ENCODE measurements around the gene DIO1.
A peak's percentile ranks its signal among the peaks of the same experiment; 100 is the strongest.

DIO1 gene

DNA sequence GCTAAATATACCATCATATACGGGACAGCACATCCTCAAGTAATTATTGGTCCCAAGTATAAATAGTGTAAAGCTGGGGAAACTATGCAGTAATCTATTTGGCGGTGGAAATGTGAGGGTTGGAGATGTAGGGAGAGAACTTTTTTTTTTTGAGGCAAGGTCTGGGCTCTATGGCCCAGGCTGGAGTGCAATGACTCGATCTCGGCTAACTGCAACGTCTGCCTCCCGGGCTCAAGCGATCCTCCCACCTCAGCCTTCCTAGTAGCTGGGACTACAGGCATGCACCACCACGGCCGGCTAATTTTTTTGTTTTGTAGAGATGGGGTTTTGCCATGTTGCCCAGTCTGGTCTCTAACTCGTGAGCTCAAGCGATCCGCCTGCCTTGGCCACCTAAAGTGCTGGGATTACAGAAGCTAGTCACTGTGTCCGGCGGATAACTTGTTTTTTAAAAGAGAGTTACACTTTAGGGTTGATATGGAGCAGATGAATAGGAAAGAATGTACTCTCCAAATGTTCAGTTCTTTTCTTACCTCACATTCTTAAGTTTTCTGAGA is 49.6 kb downstream of the DIO1 start:
- DNase-seq = no peak

DNA sequence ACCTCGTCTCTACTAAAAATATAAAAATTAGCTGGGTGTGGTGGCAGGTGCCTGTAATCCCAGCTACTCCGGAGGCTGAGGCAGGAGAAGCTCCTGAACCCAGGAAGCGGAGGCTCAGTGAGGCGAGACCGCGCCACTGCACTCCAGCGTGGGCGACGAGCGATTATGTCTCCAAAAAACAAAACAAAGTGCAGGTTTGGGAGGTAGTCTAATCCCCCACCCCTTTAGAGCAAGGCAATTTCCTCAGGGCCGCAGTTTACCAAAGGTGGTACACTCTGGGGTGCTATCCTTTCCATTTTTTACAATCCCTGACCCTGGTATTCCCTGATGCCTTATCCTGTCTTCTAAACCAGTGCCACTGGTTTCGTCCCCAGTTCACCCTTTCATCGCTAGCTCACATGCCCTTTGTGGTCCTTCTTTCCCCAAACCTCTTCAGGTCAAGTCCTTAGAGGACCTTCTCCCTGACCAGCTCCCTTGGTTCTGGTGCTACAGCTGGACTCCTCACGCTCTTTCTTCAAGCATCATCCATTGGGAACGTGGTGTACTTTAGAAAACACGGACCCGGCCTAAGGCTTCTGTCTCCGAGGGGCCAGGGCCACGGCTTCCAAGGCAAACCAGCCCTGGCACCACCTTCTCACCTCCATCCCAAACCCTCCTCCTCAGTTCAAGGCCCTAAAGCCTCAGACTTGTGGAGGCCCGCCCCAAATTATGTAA is 50.6 kb downstream of the DIO1 start:
- DNase-seq = no peak

DNA sequence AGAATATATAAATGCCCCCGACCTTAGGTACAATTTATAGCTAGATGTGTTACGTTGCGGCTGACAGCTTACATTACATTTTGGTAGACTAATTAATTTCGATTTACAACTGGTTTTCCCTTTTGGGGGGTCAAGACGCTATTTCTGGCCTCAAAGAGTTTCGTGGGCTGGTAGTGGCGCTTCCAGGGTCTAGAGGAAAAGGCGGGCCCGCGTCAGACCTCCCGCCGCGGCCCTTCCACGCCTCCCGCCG is 51.1 kb downstream of the DIO1 start:
- DNase-seq = peak in 1 of 6 experiments; percentile 59

- peak; percentile 96 to 100 (median 98) for DNase-seq
Observed at GRCh38 chr1:53945433-53946251, 51.7 kb downstream of the DIO1 start, which contains the start of gene IFT25. Gene IFT25, minus strand, starts transcription at chr1:53945699. Its CDS starts 5,617 bp downstream, at chr1:53940082.

DNA sequence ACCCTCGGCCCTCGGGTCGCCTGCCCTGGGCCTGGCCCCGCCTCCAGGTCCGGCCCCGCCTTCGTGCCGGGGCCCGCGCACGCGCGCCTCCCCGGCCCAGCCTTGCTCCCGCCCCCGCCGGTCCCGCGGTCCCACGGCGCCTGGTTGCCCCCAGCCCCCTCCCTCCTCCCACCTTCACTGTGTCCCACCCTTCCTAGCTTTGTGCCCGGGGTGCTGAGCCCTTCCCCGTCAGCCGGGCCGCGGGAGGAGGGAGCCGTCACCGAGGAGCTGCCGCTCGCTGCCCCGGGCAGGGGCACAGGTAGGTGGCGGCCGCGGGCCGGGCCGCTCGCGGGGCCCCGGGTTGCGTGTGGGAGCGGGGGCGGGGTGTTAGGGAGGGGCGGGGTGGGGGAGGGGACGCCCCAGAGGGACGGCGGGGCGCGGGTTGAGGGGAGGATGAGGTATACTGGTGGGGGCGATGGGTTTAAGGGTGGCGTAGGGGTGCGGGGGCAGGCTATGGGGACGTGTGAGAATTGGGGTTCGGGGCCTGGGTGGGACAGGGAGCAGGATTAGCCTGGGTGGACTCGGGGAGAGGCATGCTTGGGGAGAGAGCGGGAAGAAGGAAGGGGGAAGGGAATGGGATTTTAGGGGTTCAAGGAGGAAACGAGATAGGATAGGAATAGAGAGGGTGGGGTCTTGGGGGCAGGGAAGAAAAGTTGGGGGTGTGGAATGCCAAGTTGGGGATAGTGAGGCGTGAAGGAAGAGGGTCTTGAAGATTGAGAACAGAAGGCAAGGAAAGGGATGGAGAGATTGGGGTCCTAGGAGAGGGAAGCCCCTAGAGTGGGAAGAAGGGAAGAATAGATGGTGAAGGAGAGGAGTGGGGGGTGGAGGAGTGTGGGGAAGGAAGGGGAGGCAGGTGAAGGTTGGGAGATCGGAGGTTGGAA is 52.5 kb downstream of the DIO1 start, which contains the start of gene LRRC42:
LRRC42 (plus strand) TSS at position 99 of the 920 bp plus-strand sequence. CDS start 5,650 bp downstream, outside the sequence.
- DNase-seq = no peak

DNA sequence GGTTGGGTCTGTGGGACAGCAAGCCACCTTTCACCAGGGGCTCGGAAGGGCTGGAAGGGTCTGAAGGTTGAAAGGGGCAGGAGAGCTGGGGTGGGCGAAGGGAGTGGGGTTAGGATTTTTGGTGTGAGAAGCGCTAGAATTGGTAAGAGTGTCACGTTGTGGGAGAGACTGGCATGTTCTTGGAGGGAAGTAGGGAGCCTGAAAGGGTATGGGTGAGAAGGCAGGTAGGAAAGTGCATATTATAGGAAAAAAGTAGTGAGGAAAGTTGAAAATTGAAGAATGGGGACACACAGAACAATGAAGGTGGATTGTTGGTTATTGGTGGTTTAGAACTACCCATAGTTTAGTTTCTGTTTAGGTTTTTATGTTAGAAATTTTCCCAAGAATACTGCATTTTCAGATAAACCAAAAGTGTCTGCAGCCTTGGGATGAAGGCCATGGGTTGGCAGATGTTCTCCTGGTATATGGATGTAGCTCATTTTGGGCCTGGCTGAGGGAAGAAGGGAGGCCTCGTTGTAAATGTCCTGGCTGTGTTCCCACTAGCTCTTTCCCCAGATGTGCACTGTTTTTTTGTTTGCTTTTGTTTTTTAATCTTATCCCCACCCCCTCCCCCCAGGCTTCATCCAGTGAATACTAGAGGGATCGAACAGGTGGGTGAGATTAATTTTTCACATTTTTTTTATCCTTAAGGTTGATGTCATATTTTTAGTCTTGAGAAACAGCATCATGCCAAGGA is 53.4 kb downstream of the DIO1 start:
- no peak for DNase-seq

DNA sequence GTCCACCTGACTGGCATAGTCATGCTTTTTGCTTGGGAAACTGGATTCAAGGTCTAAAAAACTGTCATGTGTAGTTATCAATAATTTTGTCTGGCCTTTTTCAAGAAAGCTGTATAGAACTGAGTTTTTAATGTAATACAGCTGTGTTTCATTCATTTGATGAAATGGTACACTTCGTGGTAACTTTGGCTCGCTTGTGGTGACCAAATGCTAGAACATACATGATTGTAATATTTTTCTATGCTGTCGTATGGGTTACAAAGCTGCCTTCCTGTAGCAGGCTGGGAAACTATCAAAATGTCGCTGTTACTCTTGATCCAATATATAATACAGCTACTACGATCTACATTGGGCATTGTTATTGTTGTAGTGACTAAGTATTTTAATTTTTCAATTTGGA is 54.3 kb downstream of the DIO1 start:
- DNase-seq = no peak

DNA sequence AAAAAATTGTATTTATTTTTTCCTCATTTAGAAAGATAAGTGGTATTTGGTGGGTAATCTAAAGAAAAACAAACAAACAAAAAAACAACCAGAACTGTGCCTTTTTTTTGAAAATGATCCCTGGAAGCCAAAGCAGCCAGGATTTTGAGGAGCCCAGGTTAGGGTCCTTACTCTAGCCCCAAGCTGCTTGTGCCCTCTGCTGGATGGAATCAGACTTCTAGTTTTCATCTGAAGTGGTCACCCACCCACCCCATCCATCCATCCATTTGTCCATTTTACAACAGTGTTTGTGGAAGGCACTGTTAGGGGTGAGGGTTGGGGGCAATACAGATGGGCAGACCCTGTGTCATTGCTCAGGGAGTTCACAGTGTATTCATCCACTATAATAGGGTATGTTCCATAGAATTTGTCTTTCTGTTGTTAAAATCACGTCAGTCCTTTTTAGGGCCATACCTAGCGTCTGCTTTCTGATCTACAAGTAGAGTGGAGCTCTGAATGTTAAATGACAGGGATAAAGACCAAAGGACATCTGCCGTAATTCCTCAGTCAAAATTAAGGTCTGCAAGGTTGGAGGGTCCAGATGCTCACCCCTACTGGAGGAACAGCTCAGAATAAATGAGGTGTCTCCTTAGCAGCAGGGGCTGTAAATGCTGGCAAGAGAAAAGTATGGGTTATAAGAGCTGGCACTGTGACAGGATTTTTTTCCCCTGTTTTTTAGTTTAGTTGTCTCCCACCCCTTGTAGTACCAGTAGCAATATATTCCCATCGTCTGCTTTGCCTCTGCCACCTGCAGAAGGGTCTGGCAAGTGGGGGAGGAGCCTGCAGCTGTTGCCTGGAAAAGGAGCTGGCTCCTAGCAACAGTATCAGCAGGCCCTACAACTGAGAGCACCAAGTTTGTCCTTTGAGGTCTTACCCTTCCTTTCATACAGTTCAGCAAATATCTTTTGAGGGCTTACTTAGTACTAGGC is 55.3 kb downstream of the DIO1 start:
- peak in 2 of 6 experiments; percentile 9 to 14 for DNase-seq

DNA sequence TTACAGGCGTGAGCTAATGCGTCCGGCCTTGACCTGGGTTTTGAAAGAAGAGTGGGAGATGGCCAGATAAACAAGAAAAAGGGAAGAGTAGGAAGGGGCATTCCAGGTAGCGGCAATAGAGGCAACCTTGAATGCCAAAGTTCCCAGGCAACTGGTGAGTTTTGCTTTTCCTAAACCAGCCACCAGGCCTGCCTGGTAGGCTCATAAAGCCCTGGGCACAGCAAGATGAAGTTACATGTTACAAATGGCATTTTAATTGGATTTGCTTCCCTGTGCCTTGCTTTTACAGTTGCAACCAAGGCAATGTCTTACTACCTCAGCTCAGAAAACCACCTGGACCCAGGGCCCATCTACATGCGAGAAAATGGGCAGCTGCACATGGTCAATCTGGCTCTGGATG is 57.7 kb downstream of the DIO1 start:
- DNase-seq = no peak

DNA sequence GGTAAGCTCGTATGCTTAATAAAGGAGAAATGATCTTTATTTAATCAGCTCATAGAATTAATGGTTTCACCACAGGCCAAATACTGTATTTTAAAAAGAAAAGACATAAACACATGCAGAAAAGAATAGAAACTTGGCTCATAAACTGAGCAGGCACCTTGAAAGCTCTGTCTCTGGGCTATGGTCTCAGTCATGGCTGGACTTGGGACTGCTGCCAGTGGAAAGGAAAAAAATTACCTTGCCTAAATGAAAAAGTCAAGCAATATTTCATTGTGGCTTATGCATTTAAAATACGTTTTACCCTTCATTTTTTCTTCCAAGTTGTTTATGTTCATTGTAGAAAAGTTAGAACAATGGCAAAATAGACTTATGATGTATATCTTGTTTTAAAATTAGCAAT is 60.1 kb downstream of the DIO1 start:
- no peak for DNase-seq

DNA sequence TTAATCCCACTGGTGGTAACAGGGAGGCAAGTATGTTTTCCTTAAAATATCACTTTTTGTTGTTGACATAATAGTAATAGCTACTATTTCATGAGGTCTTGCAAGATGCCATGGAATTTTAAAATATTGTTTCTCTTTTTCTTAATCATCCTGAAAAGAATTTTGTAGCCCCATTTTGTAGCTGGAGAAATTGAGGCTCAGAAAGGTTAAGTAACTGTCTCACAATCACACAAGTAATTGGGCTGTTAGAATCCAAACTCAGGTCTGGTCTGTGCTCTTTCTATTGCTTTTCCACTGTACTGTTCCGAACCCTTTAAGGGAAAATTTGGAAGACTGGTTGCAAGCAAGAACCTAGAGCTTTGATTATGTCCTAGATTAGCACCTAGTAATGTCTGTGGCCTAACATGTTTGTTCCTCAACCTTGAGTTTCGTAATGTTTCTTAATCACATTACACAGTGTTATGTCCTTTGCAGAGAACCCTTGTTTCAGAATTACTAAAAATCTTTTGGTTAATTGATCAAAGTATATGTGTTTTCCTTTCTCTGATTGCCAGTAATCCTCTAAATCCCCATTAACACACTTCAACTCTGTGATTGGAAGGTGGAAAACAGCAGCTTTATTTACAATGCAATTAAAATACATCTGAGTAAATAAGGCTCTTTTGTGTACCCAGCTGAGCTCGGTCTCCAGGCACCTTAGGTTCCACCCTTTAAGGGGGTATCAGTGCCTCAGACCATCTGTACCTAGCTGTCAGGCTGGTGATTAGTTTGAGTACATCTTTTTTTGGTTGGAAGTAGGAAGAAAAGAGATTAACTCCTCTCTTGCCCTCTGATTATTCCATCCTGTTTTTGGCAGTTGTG is 62.6 kb downstream of the DIO1 start:
- no peak for DNase-seq

DNA sequence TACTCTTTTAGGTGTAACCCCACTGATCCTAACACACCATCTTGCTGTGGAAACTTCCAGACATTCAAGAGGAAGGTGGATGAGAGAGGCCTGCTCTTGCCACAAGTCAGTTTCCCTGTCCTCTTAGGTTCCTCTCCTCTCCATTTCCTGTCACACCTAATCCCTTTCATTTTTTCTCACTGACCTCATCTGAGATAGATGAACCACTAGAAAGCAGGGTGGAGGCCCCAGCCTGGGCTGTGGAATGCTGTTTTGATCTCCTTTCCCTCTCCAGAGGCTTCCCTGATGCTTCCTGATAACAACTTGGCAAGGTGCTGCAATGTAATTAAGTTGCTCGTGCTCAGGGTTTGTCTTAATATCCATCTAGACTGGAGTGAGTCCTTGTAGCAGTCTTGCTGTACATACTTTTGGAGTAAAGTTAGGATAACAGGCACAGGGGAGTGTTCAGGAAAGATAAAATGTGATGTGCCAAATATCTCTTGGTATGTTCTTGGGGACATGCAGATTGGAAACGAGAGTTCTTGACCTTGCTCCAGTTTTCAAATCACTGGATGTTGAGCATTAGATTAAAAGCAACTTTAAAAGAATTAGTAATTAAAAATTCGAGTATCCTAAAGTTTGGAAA is 63.3 kb downstream of the DIO1 start:
- DNase-seq = no peak

- peak in 3 of 6 experiments; percentile 25 to 57 (median 51) for DNase-seq
Observed at GRCh38 chr1:53959664-53960250, 65.8 kb downstream of the DIO1 start.

All from stimulated activated naive CD4-positive, alpha-beta T cell (primary cell).